ENCODE data around the gene SMAD3.

The SMAD3 gene

DNA sequence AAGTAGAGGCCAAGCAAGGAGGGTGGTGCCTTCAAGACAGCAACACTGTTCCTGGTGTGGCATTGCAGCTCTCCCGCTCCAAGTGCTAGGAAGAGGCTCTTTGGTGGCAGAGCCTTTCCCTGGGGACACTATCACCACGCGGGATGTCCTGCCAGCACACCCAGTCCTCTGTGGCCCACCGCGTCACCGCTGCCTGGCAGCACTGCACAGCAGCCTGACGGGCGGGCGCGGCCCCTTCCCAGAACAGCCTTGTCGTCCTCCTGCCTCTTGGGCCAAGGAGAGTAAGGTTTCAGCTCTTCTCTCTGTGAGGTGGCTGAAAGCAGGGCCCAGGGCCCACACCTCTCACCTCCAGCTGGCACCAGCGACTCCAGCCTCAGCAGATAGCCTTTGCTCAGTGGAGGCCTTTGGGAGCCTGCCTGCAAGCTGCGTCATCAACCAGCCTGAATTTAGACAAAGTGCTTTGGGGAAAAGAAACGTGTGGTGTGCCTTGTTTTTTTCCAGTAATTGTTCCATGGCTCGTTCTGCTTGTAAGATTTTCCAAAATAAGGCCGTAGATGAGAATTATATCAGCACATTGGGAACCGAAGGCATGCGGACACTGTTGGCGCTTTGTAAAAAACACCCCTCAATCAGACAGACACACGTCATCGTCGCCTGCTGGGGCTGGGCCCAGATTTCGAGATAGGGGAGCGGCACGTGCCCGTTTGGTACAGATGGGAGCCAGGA lies 124.1 kb downstream of the SMAD3 start:
- peaks cover 2% of the 10 kb centered on the region; the same call in 1 of the 2 replicates for H3K36me3 ChIP-seq
- H3K27me3 ChIP-seq (ENCODE audit: insufficient read depth, low read depth, severe bottlenecking): no peaks in the 10 kb centered on the region
- TF ChIP-seq CTCF (IDR thresholded peaks at IDR 0.05; ENCODE audit: low read depth, low read length): no peak
- no peaks in the 10 kb centered on the region for H3K9me3 ChIP-seq (ENCODE audit: severe bottlenecking)
- no peak for DNase-seq
- no peak overlapping the region for H3K4me3 ChIP-seq (ENCODE audit: low read depth, low read length)
- no peak overlapping the region for H3K27ac ChIP-seq

GRCh38 chr15:67190326-67190725 lies 124.9 kb downstream of the SMAD3 start:
- Histone ChIP-seq H3K4me3 (ENCODE audit: low read depth, low read length) (no peak overlapping the region), H3K36me3 (peaks cover 2% of the 10 kb centered on the region; the same call in 1 of the 2 replicates), H3K27ac (no peak overlapping the region), H3K27me3 (ENCODE audit: insufficient read depth, low read depth, severe bottlenecking) (no peaks in the 10 kb centered on the region), H3K9me3 (ENCODE audit: severe bottlenecking) (no peaks in the 10 kb centered on the region)
- no peak for DNase-seq
- no peak for TF ChIP-seq CTCF (IDR thresholded peaks at IDR 0.05; ENCODE audit: low read depth, low read length)

DNA sequence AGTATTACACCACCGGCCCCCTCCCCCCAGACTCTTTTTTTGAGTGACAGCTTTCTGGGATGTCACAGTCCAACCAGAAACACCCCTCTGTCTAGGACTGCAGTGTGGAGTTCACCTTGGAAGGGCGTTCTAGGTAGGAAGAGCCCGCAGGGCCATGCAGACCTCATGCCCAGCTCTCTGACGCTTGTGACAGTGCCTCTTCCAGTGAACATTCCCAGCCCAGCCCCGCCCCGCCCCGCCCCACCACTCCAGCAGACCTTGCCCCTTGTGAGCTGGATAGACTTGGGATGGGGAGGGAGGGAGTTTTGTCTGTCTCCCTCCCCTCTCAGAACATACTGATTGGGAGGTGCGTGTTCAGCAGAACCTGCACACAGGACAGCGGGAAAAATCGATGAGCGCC lies 125.4 kb downstream of the SMAD3 start:
- no peak for DNase-seq
- no peak overlapping the region for H3K4me3 ChIP-seq (ENCODE audit: low read depth, low read length)
- TF ChIP-seq CTCF (IDR thresholded peaks at IDR 0.05; ENCODE audit: low read depth, low read length): no peak
- no peak overlapping the region for H3K27ac ChIP-seq
- no peaks in the 10 kb centered on the region for H3K27me3 ChIP-seq (ENCODE audit: insufficient read depth, low read depth, severe bottlenecking)
- peaks cover 2% of the 10 kb centered on the region; the same call in 1 of the 2 replicates for H3K36me3 ChIP-seq
- H3K9me3 ChIP-seq (ENCODE audit: severe bottlenecking): no peaks in the 10 kb centered on the region

GRCh38 chr15:67192185-67192820 lies 126.9 kb downstream of the SMAD3 start:
- no peak overlapping the region for H3K4me3 ChIP-seq (ENCODE audit: low read depth, low read length)
- H3K9me3 ChIP-seq (ENCODE audit: severe bottlenecking): no peaks in the 10 kb centered on the region
- H3K36me3 ChIP-seq: peaks cover 2% of the 10 kb centered on the region; the same call in 1 of the 2 replicates
- no peak for TF ChIP-seq CTCF (IDR thresholded peaks at IDR 0.05; ENCODE audit: low read depth, low read length)
- H3K27me3 ChIP-seq (ENCODE audit: insufficient read depth, low read depth, severe bottlenecking): no peaks in the 10 kb centered on the region
- DNase-seq: no peak
- no peak overlapping the region for H3K27ac ChIP-seq

DNA sequence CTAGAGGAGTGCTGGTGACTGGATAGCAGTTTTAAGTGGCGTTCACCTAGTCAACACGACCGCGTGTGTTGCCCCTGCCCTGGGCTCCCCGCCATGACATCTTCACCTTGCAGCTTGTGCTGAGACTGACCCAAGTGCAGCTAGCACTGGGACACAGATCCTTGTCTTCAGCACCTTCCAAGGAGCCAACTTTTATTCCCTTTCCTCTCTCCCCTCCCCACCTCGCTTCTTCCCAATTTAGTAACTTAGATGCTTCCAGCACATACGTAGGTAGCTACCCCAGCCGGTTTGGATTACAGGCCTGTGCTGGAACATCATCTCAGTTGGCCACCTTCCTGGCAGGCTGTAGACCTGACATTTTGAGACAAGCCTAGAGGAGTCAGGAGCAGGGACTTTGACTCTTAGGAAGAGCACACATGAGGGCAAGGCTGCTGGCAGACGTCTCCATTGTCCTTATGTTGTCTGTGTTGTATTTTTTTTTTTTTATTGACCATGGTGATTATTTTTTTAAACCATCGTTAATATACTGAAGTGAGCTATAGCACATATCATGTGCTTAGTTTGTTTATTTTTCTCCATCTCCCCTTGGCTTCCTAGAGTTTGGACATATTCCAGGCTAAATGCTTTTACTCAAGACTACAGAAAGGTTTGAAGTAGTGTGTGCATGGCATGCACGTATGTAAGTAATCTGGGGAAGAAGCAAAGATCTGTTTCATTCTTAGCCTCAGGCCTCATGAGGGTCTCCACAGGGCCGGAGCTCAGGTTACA lies 128.0 kb downstream of the SMAD3 start:
- no peak for TF ChIP-seq CTCF (IDR thresholded peaks at IDR 0.05; ENCODE audit: low read depth, low read length)
- DNase-seq: no peak
- no peaks in the 10 kb centered on the region for H3K27me3 ChIP-seq (ENCODE audit: insufficient read depth, low read depth, severe bottlenecking)
- H3K9me3 ChIP-seq (ENCODE audit: severe bottlenecking): no peaks in the 10 kb centered on the region
- no peak overlapping the region for H3K27ac ChIP-seq
- peaks cover 3% of the 10 kb centered on the region; the same call in 1 of the 2 replicates for H3K36me3 ChIP-seq
- no peak overlapping the region for H3K4me3 ChIP-seq (ENCODE audit: low read depth, low read length)
